Measurements from ENCODE around the gene SORCS2. TPM values are rescaled to one million over a fixed set of nuclear protein-coding genes. Genes with fewer than 3 reads are reported as not detected.

Gene SORCS2
- total and polyA plus RNA-seq, 2 of the 8 experiments (the other 6 are each of a cell fraction or from before 2014, with no cell fraction given), result 0.36 to 1.8 TPM

GRCh38 chr4:7426525-7427171 is 234.3 kb downstream of the SORCS2 start:
- H3K4me3 ChIP-seq (ENCODE audit: extremely low read depth in 1 of 4, insufficient read depth in 2 of 4, low read depth in 3 of 4, low read length in 4 of 4), result no peak overlapping the region
- H3K36me3 ChIP-seq (ENCODE audit: control insufficient read depth in 2 of 4, insufficient read depth in 4 of 4, low read length in 3 of 4), result no peaks in the 10 kb centered on the region
- no peak overlapping the region for H2BK5ac ChIP-seq (ENCODE audit: low read depth, low read length)
- H3K79me1 ChIP-seq (ENCODE audit: low read depth, low read length), result no peaks in the 10 kb centered on the region
- H3K23me2 ChIP-seq (ENCODE audit: low read depth, low read length), result no peaks in the 10 kb centered on the region
- H3K18ac ChIP-seq (ENCODE audit: extremely low read depth, low read length), result no peak overlapping the region
- no peak overlapping the region for H3K9ac ChIP-seq (replicated peaks in 1 of 4; ENCODE audit: extremely low read depth in 1 of 4, low read depth in 3 of 4, low read length in 3 of 4)
- no peak overlapping the region; the same call in 1 of the 2 replicates for H2AK5ac ChIP-seq (ENCODE audit: low read depth, low read length)
- no peaks in the 10 kb centered on the region for H3K9me3 ChIP-seq (ENCODE audit: insufficient read depth in 2 of 2, low read depth in 1 of 2, low read length in 1 of 2)
- DNase-seq (ENCODE audit: low read depth in 1 of 2, low spot score in 2 of 2) (peak in 1 of 2 experiments; percentile 37), FAIRE-seq (no peak)
- H4K8ac ChIP-seq (ENCODE audit: extremely low read depth, insufficient read depth, low read length), result no peak overlapping the region; the same call in 1 of the 2 replicates
- no peak overlapping the region for H4K5ac ChIP-seq (ENCODE audit: insufficient read length, low read depth, low read length)
- 72% methylated on average over 19 of the region's 20 CpGs; no CpG with 5 or more reads in 1 of the 2 experiments for WGBS, 2 experiments (ENCODE audit: extremely low coverage in 1 of 2, insufficient coverage in 1 of 2, insufficient read length in 1 of 2, insufficient replicate concordance in 2 of 2, low coverage in 1 of 2, low lambda C conversion rate in 2 of 2, missing lambda C conversion rate in 1 of 2)
- no peak overlapping the region for H3K23ac ChIP-seq (ENCODE audit: insufficient read length)
- H3K14ac ChIP-seq (ENCODE audit: insufficient read length), result no peak overlapping the region
- H3K79me2 ChIP-seq (ENCODE audit: control insufficient read depth in 1 of 2, insufficient read depth in 2 of 2, low read length in 2 of 2), result no peaks in the 10 kb centered on the region
- no peak overlapping the region for H3K27ac ChIP-seq (ENCODE audit: low read depth, low read length)
- no peak overlapping the region for H3K56ac ChIP-seq (replicated peaks; ENCODE audit: insufficient read length, low read depth, low read length)
- no peak overlapping the region for H3K4ac ChIP-seq (replicated peaks; ENCODE audit: insufficient read length, low read depth, low read length)
- peaks cover 0 to 29% (median 12%) of the 10 kb centered on the region in 4 experiments; a peak in 4 of 7 replicates for H3K4me1 ChIP-seq (replicated peaks in 1 of 4; ENCODE audit: control insufficient read depth in 3 of 4, insufficient read depth in 4 of 4, low read length in 3 of 4)
- no peak overlapping the region for H2AFZ ChIP-seq (ENCODE audit: low read length)
- H3K27me3 ChIP-seq (replicated peaks in 1 of 4; ENCODE audit: control insufficient read depth in 3 of 4, extremely low read depth in 1 of 4, insufficient read depth in 3 of 4, low read length in 3 of 4), result no peaks in the 10 kb centered on the region; a peak in 1 of 7 replicates
- H4K20me1 ChIP-seq (replicated peaks in 1 of 2; ENCODE audit: control insufficient read depth in 1 of 2, insufficient read depth in 2 of 2, low read length in 2 of 2), result peaks cover 0 to 2% of the 10 kb centered on the region in 2 experiments
- H2BK120ac ChIP-seq (replicated peaks; ENCODE audit: low read depth, low read length), result no peak overlapping the region
- H4K91ac ChIP-seq (replicated peaks; ENCODE audit: insufficient read length, low read length), result no peak overlapping the region
- ChIA-PET POLR2A (ENCODE audit: partially characterized antibody) (interaction anchor here (1.0 kb wide), 1 partner anchor 8 kb away, joined by 3 read pairs; the partner anchor contains the start of gene PSAPL1), CTCF (ENCODE audit: partially characterized antibody) (interaction anchor here (1.3 kb wide), 1 partner anchor 36 kb away, joined by 6 read pairs; no protein-coding TSS in a partner anchor)
- H2BK12ac ChIP-seq (ENCODE audit: low read depth, low read length), result 0 out of 2 replicates have a peak overlapping the region, but pooled peaks have one; percentile 39
- H3K4me2 ChIP-seq (ENCODE audit: insufficient read depth in 1 of 2, low read depth in 2 of 2, low read length in 2 of 2), result no peak overlapping the region
- no peak overlapping the region for H2BK20ac ChIP-seq (ENCODE audit: low read length)
- no peak overlapping the region for H2BK15ac ChIP-seq (ENCODE audit: low read length)
- TF ChIP-seq ATF3 (IDR thresholded peaks at IDR 0.05; ENCODE audit: insufficient read depth, low read depth, low read length) (no peak), GTF2F1 (IDR thresholded peaks at IDR 0.05; ENCODE audit: borderline replicate concordance, low read depth, low read length) (no peak), EP300 (IDR thresholded peaks at IDR 0.05; ENCODE audit: borderline replicate concordance in 1 of 2, low read depth in 2 of 2, low read length in 2 of 2) (no peak), JUND (IDR thresholded peaks at IDR 0.05; ENCODE audit: low read length) (no peak), ATF2 (IDR thresholded peaks at IDR 0.05; ENCODE audit: low read length) (no peak), POU5F1 (IDR thresholded peaks at IDR 0.05; ENCODE audit: low read depth, low read length) (no peak), BCL11A (IDR thresholded peaks at IDR 0.05; ENCODE audit: low read depth in 2 of 2, low read length in 2 of 2) (no peak), USF2 (IDR thresholded peaks at IDR 0.05; ENCODE audit: low read length) (no peak)
